HG03095 (cell line): ENCODE measurements around the gene SLC39A11.

Experiments used
- ATAC-seq: cut with Tn5 transposase; IDR thresholded peaks from one replicate; pipeline ENCODE4 v1.9.1; 2021; ENCODE audit warnings: moderate library complexity; ENCODE audit not compliant: unreplicated experiment

SLC39A11 gene

DNA sequence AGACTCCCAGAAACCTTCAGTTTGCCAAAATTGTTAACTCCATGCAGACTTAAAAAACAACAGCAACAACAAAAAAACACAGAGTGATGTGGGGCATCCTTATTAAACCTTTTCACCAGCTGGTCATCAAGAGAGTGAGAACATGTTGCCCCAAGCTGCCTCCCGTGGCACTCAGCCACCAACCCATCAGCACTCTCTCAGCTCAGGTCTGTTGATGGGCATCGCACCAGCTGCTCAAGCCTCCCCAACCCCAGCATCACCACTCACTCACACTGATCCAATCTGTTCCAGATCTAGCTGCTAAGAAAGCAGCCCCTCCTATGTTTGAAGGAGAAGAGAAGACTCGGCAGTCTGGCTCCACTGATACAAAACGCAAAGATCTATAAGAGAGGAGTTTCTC is 46.8 kb downstream of the SLC39A11 start:
- ATAC-seq = no peak

DNA sequence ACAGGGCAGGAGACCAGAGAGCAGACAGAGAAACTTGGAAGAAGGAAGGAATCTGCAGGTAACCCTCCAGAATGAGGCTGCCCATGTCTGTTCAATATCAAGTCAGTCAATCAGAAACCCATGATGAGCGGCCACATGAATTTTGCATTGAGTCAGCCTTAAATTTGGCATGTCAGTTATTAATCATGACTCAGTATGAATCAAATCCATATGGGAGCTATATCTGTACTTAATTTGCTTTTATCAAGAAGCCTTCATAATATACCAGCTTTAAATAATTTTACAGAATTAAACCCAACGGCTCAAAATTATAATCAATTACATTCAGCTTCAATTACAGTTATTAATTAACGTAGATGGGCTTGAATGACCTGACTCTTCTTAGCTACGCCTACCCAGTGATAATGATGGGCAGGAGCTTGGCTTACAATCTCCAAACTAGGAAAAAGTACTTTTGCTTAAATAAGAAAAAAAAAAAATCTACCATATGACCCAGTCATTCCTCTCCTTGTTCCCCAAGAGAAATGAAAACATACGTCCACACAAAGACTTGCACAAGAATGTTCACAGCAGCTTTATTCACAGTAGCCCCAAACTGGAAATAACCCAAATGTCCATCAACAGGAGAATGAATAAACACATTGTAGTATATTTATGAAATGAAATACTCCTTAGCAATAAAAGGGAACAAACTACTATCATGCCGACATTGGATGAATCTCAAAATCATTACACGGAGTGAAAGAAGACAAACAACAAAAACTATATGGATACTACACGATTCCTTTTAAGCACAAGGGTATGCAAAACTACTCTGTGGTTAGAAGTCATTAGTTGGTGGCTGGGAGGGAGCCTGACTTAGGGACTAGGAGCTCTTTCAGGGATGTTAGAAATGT is 48.6 kb downstream of the SLC39A11 start:
- ATAC-seq = no peak

DNA sequence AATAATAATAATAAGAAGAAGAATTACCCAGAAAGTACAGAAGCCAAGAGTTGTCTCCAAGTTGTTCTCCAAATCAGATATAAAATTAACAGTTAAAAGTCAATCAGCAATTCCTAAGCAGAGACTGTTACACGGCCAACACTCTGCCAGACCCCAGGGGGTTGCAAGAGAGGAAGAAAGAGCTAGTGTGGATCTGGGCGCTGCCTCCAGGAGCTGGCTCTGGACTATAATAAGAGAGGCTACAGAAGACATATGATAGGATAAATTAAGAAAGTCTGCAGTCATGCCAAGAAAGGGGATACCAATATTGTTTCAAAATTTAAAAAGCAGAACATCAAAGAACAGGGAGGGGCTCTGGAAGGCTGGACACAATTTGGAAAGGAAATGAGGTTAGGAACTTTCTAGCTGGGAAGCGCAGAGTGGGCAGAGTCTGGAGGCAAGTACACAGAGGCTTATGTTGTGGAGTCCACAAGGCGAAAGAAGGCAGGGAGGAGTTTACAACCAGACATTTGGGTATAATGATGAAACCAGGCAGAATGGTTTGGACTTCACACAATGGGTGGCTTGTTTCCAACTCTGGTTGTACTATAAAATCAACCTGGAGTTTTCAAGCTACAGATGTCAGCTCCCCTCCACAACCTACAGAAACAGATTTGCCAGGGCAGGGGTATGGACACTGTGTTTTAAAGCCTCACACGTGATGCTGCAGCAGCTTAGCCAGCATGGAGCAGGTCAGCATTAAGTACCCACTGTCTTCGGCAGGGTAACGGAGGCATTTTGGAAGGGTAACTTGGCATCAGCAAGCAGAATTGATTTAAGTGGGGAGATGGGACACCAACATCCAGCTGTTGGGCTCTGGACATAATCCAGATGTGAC is 49.4 kb downstream of the SLC39A11 start:
- ATAC-seq = no peak

DNA sequence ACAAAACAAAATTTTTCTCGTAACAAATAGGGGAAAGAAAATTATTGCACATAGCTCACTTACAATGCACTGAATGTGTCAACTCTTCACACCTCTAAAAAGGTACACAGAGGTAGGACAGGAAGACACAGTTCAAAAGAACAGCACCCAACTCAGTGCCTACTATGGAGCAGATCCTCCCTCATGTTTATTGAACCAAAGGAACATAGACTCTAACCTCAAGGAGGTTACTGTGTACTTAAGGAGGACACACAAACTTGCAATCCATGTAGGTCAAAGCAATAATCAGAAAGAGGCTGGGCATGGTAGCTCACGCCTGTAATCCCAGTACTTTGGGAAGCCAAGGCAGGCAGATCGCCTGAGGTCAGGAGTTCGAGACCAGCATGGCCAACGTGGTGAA is 50.3 kb downstream of the SLC39A11 start:
- ATAC-seq = no peak

DNA sequence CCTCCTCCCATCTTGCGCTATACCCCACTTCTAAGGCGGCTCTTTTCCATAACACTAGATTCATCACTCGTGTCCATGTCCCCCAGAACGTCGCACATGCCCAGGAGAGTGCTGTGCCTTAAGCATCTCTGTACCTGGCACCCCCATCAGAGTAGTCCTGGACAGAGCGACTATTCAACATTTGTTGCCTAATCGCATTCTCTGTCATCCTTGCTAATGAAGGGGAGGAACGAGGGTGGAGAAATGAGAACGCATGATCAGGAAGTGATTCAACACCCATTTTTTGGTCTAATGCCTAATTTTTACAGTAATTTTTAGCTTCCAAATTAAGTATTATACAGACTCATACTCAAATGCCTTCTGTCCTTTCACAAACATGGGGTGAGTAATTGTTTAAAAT is 53.2 kb downstream of the SLC39A11 start:
- no peak for ATAC-seq

DNA sequence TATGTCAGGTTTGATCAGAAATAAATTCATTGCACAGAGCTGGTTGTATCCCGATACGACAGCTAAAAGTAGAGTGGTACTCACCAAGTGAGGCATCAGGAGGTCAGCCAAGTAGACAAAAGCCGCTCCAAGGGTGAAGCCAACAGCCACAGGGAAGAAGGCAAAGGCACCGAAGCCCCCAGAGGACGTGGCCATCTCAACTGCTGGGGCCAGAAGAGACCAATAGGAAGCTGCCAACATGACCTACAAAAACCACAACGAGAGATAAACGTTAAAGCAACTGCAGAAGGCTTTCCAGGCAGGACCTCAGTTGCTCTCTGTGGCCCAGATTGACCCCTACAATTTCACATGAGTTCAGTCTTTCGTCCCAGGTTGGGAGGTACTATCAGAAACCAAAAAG is 61.0 kb downstream of the SLC39A11 start:
- no peak for ATAC-seq

DNA sequence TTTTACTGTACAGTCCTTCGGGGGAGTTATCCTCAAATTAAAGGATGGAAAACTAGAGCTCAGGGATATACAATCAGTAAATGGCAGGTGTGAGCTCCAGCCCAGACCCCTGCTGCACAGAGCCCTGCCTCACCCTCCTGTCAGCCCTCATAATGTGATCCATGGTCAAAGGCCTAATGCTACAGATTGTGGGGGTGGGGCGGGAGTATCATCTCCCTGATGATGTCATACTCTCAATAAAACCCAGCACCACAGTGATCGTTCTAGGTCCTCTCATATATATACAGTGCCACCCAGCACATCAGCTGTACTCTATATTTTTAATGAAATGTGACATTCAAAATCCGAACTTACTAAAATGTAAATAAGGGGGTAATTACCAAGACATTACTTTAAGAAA is 61.5 kb downstream of the SLC39A11 start:
- ATAC-seq = no peak

DNA sequence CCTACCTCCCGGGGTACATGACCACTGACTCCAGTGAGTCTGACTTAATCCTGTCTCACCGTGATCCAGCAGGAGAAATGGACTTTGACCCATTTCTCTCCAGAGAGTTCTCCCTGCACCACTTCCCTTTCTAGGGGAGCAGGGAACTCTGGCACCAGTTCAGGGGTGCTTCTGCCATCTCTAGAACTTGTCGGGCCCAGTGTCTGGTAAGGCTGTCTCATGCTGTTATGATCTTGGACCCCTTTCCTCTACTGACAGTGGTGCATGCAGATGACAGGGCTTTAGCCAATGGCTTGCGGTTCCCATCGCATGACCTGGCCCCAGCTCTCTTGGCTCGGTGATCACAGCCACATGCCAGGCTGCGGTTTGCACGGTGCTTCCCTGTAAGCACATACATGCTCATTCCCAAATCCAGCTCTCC is 62.0 kb downstream of the SLC39A11 start:
- no peak for ATAC-seq

DNA sequence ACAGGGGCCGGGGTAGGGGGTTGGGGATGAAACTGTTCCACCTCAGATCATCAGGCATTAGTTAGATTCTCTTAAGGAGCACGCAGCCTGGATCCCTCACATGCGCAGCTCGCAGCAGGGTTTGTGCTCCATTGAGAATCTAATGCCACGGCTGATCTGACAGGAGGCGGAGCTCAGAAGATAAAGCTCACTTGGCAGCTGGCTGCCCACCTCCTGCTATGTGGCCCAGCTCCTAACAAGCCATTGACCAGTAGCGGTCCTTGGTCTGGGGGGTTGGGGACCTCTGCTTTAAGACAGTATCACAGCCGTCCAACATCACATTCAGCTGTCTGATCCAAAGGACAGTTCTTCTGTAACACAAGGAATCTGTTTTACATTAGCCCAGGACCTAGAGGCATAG is 62.5 kb downstream of the SLC39A11 start:
- ATAC-seq = no peak

DNA sequence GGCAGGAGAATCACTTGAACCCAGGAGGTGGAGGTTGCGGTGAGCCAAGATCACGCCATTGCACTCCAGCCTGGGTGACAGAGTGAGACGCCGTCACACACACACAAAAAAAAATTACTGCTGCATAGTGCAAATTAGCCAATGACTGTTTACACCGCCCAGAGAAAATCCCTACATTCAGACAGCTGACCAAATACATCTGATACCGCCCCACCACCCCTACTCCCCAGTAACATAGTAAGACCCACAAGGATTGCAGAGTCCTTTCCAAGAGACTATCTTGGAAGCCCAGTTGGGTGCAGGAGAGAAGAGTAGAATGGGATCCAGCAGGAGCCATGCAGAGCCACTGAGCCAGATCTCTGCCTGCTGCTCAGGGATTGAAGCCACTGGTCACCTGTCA is 63.5 kb downstream of the SLC39A11 start:
- ATAC-seq = no peak

DNA sequence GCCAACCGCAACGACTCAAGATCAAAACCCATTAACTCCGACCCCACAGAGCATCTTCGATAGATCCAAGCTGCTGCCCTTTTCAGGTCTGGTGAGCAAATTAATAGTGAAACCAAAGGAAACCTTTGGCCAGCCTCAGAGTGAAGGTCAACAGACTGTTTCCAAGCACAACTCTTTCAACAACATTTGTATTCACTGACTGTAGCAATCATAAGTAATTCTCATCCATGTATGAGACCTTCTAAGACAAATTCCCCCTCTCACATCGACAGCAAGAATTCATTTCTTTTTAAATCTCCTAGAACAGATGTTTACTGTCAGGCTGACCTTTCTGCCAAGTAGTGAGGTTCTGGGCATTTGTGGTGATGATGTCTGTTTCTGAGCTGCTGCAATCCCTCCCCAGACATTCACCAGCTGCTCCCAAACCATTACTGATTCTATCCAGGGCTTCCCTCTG is 64.2 kb downstream of the SLC39A11 start:
- no peak for ATAC-seq

DNA sequence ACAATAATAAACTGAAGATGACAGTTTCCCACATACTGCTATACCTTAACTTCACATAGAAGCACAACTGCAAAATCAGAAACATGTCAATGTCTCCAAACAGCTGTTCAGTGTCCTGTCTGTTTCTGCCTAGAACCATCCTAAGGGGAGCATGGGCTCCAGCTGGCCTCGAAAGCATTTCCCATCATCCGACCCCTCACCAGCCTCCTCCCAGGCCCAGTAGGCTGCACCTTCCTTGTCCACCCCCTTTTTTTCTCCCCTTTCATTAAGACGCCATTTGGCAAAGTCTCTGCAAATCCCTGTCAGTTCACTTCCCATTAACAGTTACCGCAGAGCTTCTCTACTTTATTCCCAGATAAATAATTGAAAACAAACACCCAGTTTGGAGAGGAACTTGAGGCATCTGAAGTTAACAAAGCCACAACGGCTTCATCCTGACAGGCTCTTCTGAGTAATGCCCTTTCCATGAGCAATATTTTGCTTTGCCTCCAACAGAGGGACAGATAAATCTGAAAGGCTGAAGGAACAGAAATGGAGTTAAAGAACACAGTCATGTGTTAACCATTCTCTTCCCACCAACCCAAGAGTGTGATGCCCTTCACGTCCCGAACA is 65.3 kb downstream of the SLC39A11 start:
- ATAC-seq = no peak

DNA sequence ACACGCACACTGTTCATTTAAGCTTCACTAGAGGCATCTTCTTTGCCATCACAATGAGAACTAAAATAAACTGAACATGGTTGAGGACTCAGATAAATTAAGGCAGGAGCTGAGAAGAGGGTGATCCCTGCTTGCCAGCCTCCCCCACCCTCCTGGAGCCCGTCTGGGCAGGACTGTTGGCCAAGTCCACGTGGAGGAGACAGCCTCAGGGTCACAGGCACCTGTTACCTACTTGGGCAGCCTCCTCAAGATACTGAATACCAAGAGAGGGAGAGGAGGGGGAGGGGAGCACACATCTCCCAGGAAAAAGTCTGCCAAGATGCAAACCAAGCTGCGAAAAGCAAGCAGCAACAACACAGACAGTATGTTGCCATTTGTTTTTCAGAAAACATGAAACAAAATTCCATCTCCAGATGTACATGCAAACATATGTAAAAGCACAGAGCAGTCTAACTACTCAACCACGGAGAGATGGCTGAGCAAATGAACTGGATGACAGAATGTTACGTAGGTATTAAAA is 67.4 kb downstream of the SLC39A11 start:
- ATAC-seq = no peak

DNA sequence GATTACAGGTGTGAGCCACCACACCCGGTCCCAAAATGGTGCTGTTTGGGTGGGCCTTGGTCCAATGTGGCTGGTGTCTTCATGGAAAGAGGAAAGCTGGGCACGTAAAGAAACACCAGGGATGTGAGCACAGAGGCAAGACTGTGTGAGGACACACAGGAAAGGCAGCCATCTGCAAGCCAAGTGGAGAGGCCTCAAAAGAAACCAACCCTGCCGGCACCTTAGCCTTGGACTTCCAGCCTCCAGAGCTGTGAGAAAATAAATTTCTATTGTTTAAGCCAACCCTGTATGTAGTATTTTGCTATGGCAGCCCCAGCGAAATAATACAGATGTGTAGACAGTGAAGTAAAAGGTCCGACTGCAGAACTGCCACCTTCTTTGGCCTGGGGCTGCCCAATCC is 68.7 kb downstream of the SLC39A11 start:
- ATAC-seq = no peak

DNA sequence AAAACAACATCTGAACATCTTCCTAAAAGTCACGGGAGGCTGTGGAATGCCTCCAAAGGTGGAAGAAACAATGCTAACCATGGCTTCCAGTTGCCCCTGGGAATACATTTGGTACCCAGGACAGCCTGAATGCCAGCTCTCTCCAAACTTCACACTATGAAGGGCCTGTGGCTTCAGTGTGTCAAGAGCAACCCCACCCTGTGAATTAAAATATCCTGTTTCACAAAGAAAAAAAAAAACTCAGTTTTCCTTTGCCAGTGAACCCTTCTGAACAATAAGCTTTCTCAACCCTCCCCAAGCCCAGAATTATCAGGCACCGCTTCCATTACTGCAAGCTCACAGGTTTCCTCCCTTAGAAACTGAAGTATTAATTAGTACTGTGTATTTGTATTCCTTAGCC is 69.8 kb downstream of the SLC39A11 start:
- no peak for ATAC-seq

DNA sequence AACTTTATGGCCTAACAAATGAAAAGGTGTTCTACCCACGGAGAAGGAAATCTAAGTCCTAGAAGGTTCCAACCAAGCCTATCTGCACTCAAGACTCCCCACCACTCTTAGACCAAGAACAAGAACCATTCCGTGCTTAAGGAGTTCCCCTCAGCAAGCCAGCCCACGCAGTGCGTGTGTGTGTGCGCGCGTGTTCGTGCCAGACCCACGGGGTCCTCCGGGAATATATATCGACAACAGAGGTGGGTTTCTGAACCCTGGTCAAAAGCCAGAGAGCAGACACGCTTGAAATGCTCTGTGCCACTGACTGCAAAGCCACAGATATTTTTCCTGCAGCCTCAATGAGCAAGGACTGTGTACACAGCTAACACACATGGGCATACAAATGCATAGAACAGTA is 70.7 kb downstream of the SLC39A11 start:
- no peak for ATAC-seq

DNA sequence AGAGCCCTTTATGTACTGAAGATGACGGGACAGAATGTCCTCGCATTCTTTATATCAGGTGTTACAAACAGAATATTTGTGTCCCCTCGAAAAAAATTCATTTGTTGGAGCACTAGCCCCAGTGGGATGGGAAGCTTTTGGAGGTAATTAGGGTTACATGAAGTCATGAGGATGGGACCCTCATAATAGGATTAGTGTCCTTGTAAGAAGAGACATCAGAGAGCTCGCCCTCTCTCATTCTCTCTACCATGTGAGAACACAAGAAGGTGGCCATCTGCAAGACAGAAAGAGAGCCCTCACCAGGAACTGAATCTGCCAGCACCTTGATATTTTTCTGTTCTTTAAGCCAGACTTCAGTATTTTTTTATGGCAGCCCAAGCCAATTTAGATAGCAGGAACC is 72.4 kb downstream of the SLC39A11 start:
- no peak for ATAC-seq

DNA sequence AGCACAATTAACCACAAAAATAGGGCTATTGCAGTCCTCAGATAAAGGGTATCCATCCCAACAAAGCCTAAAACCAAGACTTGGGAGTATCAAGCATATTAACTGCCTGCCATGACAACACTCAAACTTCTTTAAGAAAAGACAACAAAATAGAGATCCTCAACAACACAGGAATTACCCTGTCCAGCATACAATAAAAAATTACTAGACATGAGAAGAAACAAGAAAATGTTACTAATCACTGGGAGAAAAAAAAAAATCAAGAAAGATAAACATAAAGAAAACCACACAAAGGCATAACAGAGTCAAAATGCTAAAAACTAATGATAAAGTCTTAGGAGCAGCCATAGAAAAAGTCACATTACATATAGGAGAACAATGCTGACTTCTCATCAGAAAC is 73.9 kb downstream of the SLC39A11 start:
- ATAC-seq = no peak

DNA sequence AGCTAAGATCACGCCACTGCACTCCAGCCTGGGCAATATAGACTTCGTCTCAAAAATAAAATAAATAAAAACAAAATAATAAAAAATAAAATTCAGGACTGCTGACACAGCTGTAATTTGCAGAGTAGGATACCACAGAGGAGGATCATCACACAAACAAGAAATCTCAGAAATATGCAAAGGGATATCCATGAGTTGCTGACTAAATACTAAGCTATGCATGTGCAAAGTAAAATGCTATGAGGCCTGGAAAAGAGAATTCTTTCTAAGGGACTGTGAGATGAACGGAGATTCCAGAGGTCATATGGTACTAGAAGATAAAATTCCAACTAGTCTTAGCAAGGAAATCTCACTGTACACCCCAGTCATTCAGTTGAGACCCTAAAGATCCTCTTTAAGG is 74.8 kb downstream of the SLC39A11 start:
- no peak for ATAC-seq

DNA sequence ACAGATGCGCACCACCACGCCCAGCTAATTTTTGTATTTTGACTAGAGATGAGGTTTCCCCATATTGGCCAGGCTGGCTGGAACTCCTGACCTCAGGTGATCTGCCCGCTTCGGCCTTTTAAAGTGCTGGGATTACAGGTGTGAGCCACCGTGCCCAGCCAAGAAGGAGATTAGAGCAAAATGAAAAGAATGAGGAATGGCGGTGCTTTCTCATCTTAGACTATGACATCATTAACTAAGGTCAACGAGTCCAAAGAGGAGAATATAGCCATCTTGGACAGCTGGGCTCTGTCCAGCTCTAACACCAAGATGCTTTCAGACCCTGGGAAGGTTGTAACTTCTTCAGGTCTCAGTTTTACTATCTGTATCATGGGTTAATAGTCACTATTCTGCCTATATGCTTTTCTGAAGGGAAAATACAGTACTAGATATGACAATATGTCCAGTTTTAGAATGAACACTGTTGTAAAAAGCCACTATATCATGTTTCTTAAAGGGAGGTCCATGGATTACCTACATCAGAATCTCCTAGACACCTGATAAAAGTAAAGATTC is 76.7 kb downstream of the SLC39A11 start:
- no peak for ATAC-seq
